ENCODE data around the gene ANKRD37.

The ANKRD37 gene

GRCh38 chr4:185379326-185380295 is 17.0 kb upstream of the ANKRD37 start:
- DNase-seq (ENCODE audit: low spot score) = no peak

GRCh38 chr4:185380320-185380719 is 16.3 kb upstream of the ANKRD37 start:
- DNase-seq (ENCODE audit: low spot score) = no peak

DNA sequence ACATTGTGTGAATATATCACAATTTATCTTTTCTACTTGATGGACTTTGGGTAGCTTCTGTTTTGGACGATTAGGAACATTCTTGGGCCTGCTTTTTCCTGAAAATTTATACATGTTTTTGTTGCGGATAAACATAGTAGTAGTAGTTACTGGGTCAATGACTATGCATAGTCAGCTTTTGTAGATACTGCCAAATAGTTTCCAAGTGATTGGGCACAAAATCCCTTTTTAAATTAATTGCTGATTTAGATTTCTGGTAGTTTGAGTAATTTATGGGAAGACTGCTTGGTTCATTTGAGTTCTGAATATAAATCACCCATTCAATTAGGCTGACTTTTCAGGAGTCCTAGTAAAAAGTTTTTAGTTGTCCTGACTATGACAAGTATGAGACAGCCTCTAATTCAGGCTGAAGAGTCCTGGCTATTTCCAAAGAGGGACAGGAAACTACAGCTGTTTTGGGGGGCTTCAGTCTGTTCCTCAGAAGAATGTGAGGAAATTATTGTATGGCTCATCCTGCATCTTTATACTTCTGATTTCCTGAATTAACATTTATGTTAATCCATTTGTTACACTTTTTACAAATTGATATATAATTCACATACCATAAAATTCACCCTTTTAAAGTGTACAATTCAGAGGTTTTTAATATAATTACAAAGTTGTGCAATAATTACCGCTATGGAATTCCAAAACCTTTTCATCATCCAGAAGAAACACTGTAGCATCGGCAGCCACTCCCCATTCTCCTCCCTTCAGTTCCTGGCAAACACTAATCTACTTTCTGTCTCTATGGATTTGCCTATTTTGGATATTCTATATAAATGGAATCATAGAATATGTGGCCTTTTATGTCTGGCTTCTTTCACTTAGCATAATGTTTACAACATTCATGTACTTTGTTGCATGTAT is 15.1 kb upstream of the ANKRD37 start:
- no peak for DNase-seq (ENCODE audit: low spot score)

- DNase-seq (ENCODE audit: low spot score) = no peak
Measured at GRCh38 chr4:185382754-185383153, 13.9 kb upstream of the ANKRD37 start.

DNA sequence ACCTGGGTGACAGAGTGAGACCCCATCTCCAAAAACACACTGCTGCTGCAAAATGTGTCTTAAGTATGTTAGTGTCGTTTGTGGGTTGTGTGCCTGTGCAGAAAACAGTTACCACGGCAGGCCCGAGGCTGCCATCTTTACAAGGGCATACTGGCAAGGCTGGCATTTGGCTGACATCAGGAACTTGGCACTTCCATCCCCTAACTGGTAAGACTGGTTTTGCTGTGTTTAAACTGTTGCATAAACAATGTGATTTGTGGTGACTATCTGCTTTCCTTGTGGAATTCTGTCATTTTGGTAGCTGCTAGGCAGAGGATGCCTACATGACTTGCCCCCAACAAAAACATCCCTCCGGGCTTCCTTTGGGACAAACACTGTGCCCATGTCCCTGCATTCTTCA is 13.2 kb upstream of the ANKRD37 start:
- no peak for DNase-seq (ENCODE audit: low spot score)

DNA sequence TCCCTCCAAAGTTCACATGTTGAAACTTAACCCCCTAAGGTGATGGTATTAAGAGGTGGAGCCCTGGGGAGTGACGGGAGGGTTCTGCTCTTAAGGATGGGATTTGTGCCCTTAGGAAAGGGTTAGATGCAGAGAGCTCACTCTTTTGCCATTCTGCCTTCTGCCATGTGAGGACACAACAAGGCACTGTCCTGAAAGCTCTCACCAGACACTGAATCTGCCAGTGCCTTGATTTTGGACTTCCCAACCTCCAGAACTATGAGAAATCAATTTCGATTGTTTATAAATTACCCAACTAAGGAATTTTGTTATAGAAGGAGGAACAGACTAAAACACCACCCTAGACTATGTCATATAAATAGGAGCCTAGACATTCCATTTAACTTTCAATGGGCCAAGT is 12.6 kb upstream of the ANKRD37 start:
- no peak for DNase-seq (ENCODE audit: low spot score)

DNA sequence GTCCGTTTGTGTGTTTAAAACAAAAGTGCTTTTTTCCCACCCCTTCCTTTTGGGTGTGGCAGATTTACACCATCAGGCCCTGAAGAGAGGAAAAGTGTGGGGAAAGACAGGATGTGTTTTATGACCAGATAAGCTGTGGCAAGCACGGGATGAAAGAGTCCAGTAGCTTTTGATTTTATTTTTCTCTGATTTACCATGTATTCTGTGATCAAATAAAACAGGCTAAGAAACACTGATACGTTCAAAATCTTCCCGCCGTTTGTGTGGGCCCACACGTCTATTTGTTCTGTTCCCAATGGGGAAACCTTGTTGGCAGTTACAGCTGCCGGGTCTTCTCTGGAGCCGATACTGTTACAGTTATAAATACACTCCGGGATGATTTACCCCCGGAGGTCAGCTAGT is 11.7 kb upstream of the ANKRD37 start:
- no peak for DNase-seq (ENCODE audit: low spot score)

GRCh38 chr4:185387957-185388356 is 8.7 kb upstream of the ANKRD37 start:
- no peak for DNase-seq (ENCODE audit: low spot score)

- no peak for DNase-seq (ENCODE audit: low spot score)
Measured at GRCh38 chr4:185390941-185391340, 5.7 kb upstream of the ANKRD37 start.

DNA sequence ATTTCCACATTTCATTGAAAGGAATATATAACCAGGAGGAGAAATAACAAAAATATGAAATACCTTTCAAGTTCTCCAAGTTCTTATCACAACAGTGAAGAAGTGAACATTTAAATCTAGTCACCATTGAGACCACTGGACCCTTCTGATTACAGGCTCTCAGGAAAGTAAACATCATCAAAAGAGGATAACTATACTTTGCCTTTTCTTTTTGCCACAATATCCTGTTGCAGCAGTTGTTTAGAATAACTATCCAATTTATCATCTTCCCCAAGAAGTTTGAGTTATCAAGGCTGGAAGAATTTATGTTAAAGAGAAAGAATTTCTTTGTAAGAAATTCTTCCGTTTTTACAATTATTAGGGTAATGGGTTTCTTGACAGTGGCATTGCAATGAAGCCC is 4.5 kb upstream of the ANKRD37 start:
- no peak for DNase-seq (ENCODE audit: low spot score)

- DNase-seq (ENCODE audit: low spot score) = no peak
Measured at GRCh38 chr4:185394568-185395237, 1.9 kb upstream of the ANKRD37 start.

GRCh38 chr4:185395238-185395955 is 1.2 kb upstream of the ANKRD37 start, which contains the start of gene LRP2BP:
Gene LRP2BP (minus strand): TSS chr4:185395924. CDS start chr4:185378186, 17,738 bp downstream.
- DNase-seq (ENCODE audit: low spot score) = no peak

DNA sequence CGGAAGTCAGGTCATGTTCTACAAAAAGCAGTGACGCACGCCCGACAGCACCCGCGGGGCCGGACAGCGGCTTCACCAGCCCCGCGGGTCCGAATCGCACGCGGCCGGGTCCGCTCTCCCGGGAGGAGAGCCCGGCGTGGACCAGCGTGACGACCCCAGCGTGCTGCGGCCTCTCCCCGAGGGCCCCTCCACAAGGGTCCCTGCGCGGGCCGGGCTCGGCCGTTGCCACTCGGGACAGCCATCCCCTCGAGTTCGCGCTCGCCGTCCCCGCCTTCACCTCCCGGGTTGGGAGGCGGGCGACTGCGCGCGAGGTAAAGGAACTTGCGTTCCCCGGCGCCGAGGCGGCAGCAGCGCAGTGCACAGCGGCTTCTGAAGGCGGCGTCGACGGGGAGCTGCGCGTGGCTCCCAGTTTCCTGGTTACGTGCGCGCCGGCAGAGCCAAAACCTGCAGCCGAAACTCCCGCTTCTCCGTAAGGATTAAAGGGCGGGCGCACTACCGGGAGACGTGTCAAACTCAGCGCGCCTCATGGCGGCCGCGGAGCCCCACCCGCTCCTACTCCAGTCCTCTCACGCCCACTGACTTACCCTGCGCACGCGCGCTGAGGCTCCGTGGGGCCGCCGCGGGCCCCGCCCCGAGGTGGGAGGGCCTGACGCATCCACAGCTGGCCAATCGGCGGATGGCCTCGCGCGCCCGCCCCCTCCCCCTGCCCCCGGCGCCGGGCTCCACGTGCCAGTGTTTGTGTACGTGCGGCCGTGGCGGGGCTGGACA is 501 bp upstream of the ANKRD37 start:
- DNase-seq (ENCODE audit: low spot score) = peak; percentile 95

- no peak for DNase-seq (ENCODE audit: low spot score)
Measured at GRCh38 chr4:185398618-185399017, 2.0 kb downstream of the ANKRD37 start.

GRCh38 chr4:185399466-185399865 is 2.8 kb downstream of the ANKRD37 start:
- no peak for DNase-seq (ENCODE audit: low spot score)

- DNase-seq (ENCODE audit: low spot score) = no peak
Measured at GRCh38 chr4:185404031-185404430, 7.4 kb downstream of the ANKRD37 start.

DNA sequence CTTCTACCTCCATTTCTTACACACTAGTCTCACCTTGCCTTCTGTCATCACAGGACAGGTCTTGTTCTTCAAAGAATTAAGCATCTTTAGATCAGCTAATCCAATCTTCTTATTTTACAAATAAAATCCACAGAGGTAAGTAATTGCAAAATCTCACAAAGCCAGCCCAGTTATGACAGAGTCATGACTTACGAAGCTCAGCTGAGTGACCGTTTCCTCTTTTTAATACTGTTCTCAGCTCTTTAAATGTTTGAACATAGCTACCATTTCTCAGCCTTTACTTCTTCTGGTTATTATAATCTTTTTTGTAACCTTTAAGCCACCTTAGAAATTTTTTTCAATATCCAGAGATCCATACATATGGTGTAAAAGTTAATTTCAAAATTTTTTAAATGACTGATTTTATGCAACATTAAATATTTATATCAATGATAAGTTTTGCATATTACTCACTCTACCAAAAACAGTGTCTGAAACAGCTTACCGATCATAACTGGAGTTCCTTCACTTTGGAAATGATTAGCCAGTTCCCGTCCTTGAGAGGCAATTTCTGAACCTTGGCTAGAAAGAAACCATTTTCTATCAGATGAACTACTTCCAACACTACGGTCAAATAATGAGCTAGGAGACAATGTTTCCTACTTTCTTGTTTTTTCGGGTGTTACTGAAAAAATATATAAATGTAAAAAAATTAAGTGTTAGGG is 8.8 kb downstream of the ANKRD37 start:
- DNase-seq (ENCODE audit: low spot score) = no peak

- no peak for DNase-seq (ENCODE audit: low spot score)
Measured at GRCh38 chr4:185408432-185408831, 11.8 kb downstream of the ANKRD37 start.

- DNase-seq (ENCODE audit: low spot score) = no peak
Measured at GRCh38 chr4:185411849-185412248, 15.2 kb downstream of the ANKRD37 start.

GRCh38 chr4:185412412-185412811 is 15.8 kb downstream of the ANKRD37 start:
- DNase-seq (ENCODE audit: low spot score) = no peak

Measured in SK-N-DZ (cell line).